DOHH2 (cell line): ENCODE data around the gene SEC62.

Experiments
- H3F3A ChIP-seq: fragments of 200-600 bp; sonication (generic), shearing (Covaris generic); 2 replicates; pipeline ENCODE4 v1.6.0; 2016; ENCODE audit warnings: antibody characterized with exemption, mild to moderate bottlenecking; ENCODE audit not compliant: control insufficient read depth, insufficient read depth
- H3K27ac ChIP-seq: fragments of 200-600 bp; sonication (generic); 2 replicates; pipeline ENCODE4 v1.5.1; 2014; ENCODE audit warnings: low read depth, mild to moderate bottlenecking, low read length, moderate library complexity
- H3K27me3 ChIP-seq: fragments of 200-600 bp; sonication (generic); 2 replicates; pipeline ENCODE4 v1.6.1; 2014; ENCODE audit warnings: mild to moderate bottlenecking, low read length, mixed read lengths; ENCODE audit not compliant: control insufficient read depth
- H3K36me3 ChIP-seq: fragments of 200-600 bp; sonication (generic); 2 replicates; pipeline ENCODE4 v1.6.1; 2014; ENCODE audit warnings: mild to moderate bottlenecking, low read length, moderate library complexity, mixed read lengths; ENCODE audit not compliant: control insufficient read depth
- H3K4me1 ChIP-seq: fragments of 200-600 bp; sonication (generic); 2 replicates; pipeline ENCODE4 v1.6.1; 2014; ENCODE audit warnings: mild to moderate bottlenecking, low read length, mixed read lengths; ENCODE audit not compliant: control insufficient read depth
- H3K4me2 ChIP-seq: fragments of 200-600 bp; sonication (generic); 2 replicates; pipeline ENCODE4 v1.6.0; 2014; ENCODE audit warnings: mild to moderate bottlenecking, low read length, moderate library complexity
- H3K4me3 ChIP-seq: fragments of 200-600 bp; sonication (generic); 2 replicates; pipeline ENCODE4 v1.5.1; 2014; ENCODE audit warnings: mild to moderate bottlenecking, low read length, mixed read lengths
- H3K79me2 ChIP-seq: fragments of 200-600 bp; sonication (generic); 2 replicates; pipeline ENCODE4 v1.6.1; 2014; ENCODE audit warnings: mild to moderate bottlenecking, low read length, mixed read lengths; ENCODE audit not compliant: control insufficient read depth
- H3K9me2 ChIP-seq: fragments of 200-600 bp; sonication (generic); replicated peaks from 2 replicates; pipeline ENCODE4 v1.6.1; 2014; ENCODE audit warnings: mild to moderate bottlenecking, low read length, mixed read lengths; ENCODE audit not compliant: control insufficient read depth
- H3K9me3 ChIP-seq: fragments of 200-600 bp; sonication (generic); 2 replicates; pipeline ENCODE4 v1.6.1; 2014; ENCODE audit warnings: antibody characterized with exemption, low read length, mixed read lengths; ENCODE audit not compliant: control insufficient read depth, insufficient read depth
- H4K20me1 ChIP-seq: fragments of 200-600 bp; sonication (generic); 2 replicates; pipeline ENCODE4 v1.6.0; 2014; ENCODE audit warnings: low read depth, mild to moderate bottlenecking, antibody characterized with exemption, low read length, moderate library complexity; ENCODE audit not compliant: control insufficient read depth, insufficient read depth
- CTCF ChIP-seq: fragments of 200-600 bp; sonication (generic); IDR thresholded peaks from one replicate; pipeline ENCODE4 v1.5.1; 2014; ENCODE audit warnings: antibody characterized with exemption, mild to moderate bottlenecking, low read depth, low read length; ENCODE audit not compliant: poor library complexity, severe bottlenecking
- EZH2phosphoT487 ChIP-seq: fragments of 200-600 bp; sonication (generic); IDR thresholded peaks from 2 replicates; pipeline ENCODE4 v1.6.1; 2017; ENCODE audit warnings: borderline replicate concordance, mild to moderate bottlenecking, antibody characterized with exemption, low read length, moderate library complexity, mixed read lengths

The SEC62 gene

GRCh38 chr3:169966428-169966950, at the start of gene SEC62:
SEC62 (plus strand) TSS chr3:169966807; CDS start chr3:169966823, 16 bp downstream.
- H3K9me2 ChIP-seq, result no peaks in the 10 kb centered on the region
- no peaks in the 10 kb centered on the region for H3K27me3 ChIP-seq
- peak within 1 kb of the TSS; percentile 96 for H3K27ac ChIP-seq
- peaks cover 60% of the 10 kb centered on the region for H3K36me3 ChIP-seq
- H3K9me3 ChIP-seq, result peaks cover 9% of the 10 kb centered on the region; the same call in 1 of the 2 replicates
- peaks cover 95% of the 10 kb centered on the region for H3K79me2 ChIP-seq
- H3K4me3 ChIP-seq, result peak within 1 kb of the TSS; percentile 85
- H4K20me1 ChIP-seq, result no peaks in the 10 kb centered on the region; the same call in 1 of the 2 replicates
- H3K4me1 ChIP-seq, result peaks cover 81% of the 10 kb centered on the region
- H3K4me2 ChIP-seq, result peak within 1 kb of the TSS; percentile 97
- TF ChIP-seq EZH2phosphoT487 (no peak), CTCF (peak; percentile 57)
- H3F3A ChIP-seq, result peaks cover 17% of the 10 kb centered on the region

GRCh38 chr3:169923189-169923588, 43.4 kb upstream of the SEC62 start:
- Histone ChIP-seq H3K4me2 (no peak overlapping the region), H3K36me3 (no peaks in the 10 kb centered on the region), H3K9me3 (no peaks in the 10 kb centered on the region), H3K79me2 (no peaks in the 10 kb centered on the region), H4K20me1 (no peaks in the 10 kb centered on the region), H3K27me3 (no peaks in the 10 kb centered on the region), H3F3A (no peaks in the 10 kb centered on the region; the same call in 1 of the 2 replicates), H3K4me3 (no peak overlapping the region), H3K4me1 (0 out of 2 replicates have a peak, but pooled peaks cover 5% of the 10 kb centered on the region), H3K9me2 (no peaks in the 10 kb centered on the region), H3K27ac (no peak overlapping the region)
- TF ChIP-seq EZH2phosphoT487 (no peak), CTCF (no peak)

- no peaks in the 10 kb centered on the region for H4K20me1 ChIP-seq
- H3K27ac ChIP-seq, result no peak overlapping the region
These were observed 42.8 kb upstream of the SEC62 start for GRCh38 chr3:169923831-169924230.

More at GRCh38 chr3:169923831-169924230, 42.8 kb upstream of the SEC62 start:
- no peak overlapping the region for H3K4me2 ChIP-seq
- 0 out of 2 replicates have a peak, but pooled peaks cover 5% of the 10 kb centered on the region for H3K4me1 ChIP-seq
- H3K9me2 ChIP-seq, result no peaks in the 10 kb centered on the region
- no peak for TF ChIP-seq CTCF
- no peak for TF ChIP-seq EZH2phosphoT487
- H3K9me3 ChIP-seq, result no peaks in the 10 kb centered on the region
- no peak overlapping the region for H3K4me3 ChIP-seq
- no peaks in the 10 kb centered on the region for H3K36me3 ChIP-seq
- no peaks in the 10 kb centered on the region for H3K27me3 ChIP-seq
- no peaks in the 10 kb centered on the region; the same call in 1 of the 2 replicates for H3F3A ChIP-seq
- no peaks in the 10 kb centered on the region for H3K79me2 ChIP-seq
